Common myeloid progenitor, CD34-positive (primary cell): ENCODE measurements around the gene ZNF892.

Experiments
- CTCF ChIA-PET: fragments of 350-600 bp; sonication (Branson Sonifier 250); formaldehyde crosslinking; loops from one replicate; lab custom pipeline; 2021; ENCODE audit warnings: antibody characterized with exemption; lab: Charles Lee
- POLR2A ChIA-PET: fragments of 350-600 bp; sonication (Branson Sonifier 250); formaldehyde crosslinking; loops from one replicate; lab custom pipeline; 2021; ENCODE audit warnings: antibody characterized with exemption; lab: Charles Lee
- DNase-seq, 3 donors: peaks; one replicate each; pipeline versions ENCODE4 v3.0.0 to v3.0.0-alpha.2; 2013
- H3K27ac ChIP-seq, 2 experiments: 1 replicate in 1 of 2; 2 replicates in 1 of 2; pipeline ENCODE4 v1.7.0; 2013; ENCODE audit warnings: inconsistent platforms in 2 of 2, low read length in 2 of 2, mild to moderate bottlenecking in 2 of 2, low read depth in 1 of 2, moderate library complexity in 1 of 2; ENCODE audit not compliant: severe bottlenecking in 2 of 2, insufficient read depth in 1 of 2, poor library complexity in 1 of 2
- H3K27me3 ChIP-seq, 5 experiments: replicated peaks in 2 of 5; 1 replicate in 3 of 5; 2 replicates in 2 of 5; pipeline versions ENCODE4 v1.6.1 to v1.7.0; 2013; ENCODE audit warnings: low read length in 4 of 5, mild to moderate bottlenecking in 2 of 5, moderate library complexity in 2 of 5, inconsistent platforms in 1 of 5; ENCODE audit not compliant: insufficient read depth in 5 of 5, control insufficient read depth in 4 of 5
- H3K36me3 ChIP-seq, 4 experiments: 1 replicate in 2 of 4; 2 replicates in 2 of 4; pipeline versions ENCODE4 v1.6.1 to v1.7.0; 2013; ENCODE audit warnings: low read length in 3 of 4, control low read depth in 1 of 4, mild to moderate bottlenecking in 1 of 4; ENCODE audit not compliant: control insufficient read depth in 4 of 4, insufficient read depth in 4 of 4
- H3K4me1 ChIP-seq, 4 experiments: 1 replicate in 3 of 4; 2 replicates in 1 of 4; pipeline versions ENCODE4 v1.6.1 to v1.7.1; 2013; ENCODE audit warnings: low read length in 3 of 4, mild to moderate bottlenecking in 3 of 4, control low read depth in 1 of 4, inconsistent platforms in 1 of 4, moderate library complexity in 1 of 4; ENCODE audit not compliant: control insufficient read depth in 4 of 4, insufficient read depth in 4 of 4; ENCODE audit errors: control extremely low read depth in 1 of 4
- H3K4me3 ChIP-seq, 7 experiments: 1 replicate in 4 of 7; 2 replicates in 3 of 7; pipeline versions ENCODE4 v1.5.1 to v1.7.0; 2013; ENCODE audit warnings: mild to moderate bottlenecking in 7 of 7, low read length in 6 of 7, moderate library complexity in 6 of 7, inconsistent platforms in 2 of 7, low read depth in 2 of 7, control low read depth in 1 of 7; ENCODE audit not compliant: insufficient read depth in 4 of 7, control insufficient read depth in 1 of 7; ENCODE audit errors: extremely low read depth in 1 of 7
- H3K9me3 ChIP-seq, 5 experiments: 1 replicate in 4 of 5; 2 replicates in 1 of 5; pipeline versions ENCODE4 v1.6.1 to v1.7.1; 2013; ENCODE audit warnings: low read length in 4 of 5, mild to moderate bottlenecking in 2 of 5, inconsistent platforms in 1 of 5, low read depth in 1 of 5, moderate library complexity in 1 of 5; ENCODE audit not compliant: control insufficient read depth in 4 of 5, insufficient read depth in 2 of 5; ENCODE audit errors: control extremely low read depth in 1 of 5
- WGBS: methylation state at CpG from one replicate; pipeline ENCODE4 v1.1.5; 2013; ENCODE audit not compliant: insufficient coverage; 5-methylcytosine and 5-hydroxymethylcytosine counted together

Gene ZNF892

DNA sequence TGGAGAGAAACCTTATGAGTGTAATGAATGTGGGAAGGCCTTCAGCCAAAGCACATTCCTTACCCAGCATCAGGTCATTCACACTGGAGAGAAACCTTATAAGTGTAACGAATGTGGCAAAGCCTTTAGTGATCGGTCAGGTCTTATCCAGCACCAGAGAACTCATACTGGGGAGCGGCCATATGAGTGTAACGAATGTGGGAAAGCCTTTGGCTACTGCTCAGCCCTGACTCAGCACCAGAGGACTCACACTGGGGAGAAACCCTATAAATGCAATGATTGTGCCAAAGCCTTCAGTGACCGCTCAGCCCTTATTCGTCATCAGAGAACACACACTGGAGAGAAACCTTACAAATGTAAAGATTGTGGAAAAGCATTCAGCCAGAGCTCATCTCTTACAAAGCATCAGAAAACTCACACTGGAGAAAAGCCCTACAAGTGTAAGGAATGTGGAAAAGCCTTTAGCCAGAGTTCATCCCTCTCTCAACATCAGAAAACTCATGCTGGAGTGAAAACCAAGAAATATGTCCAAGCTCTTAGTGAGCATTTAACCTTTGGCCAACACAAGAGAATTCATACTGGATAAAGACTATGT is 7.8 kb downstream of the ZNF892 start:
- no peaks in the 10 kb centered on the region for H3K4me1 ChIP-seq
- H3K4me3 ChIP-seq: no peak overlapping the region
- peaks cover 26 to 95% (median 72%) of the 10 kb centered on the region in 5 experiments for H3K9me3 ChIP-seq
- ChIA-PET CTCF (no interaction called here), POLR2A (no interaction called here)
- H3K36me3 ChIP-seq: peaks cover 39 to 92% (median 49%) of the 10 kb centered on the region in 4 experiments
- 100% methylated on average over 4 of the region's 6 CpGs for WGBS
- DNase-seq: no peak
- H3K27me3 ChIP-seq: no peaks in the 10 kb centered on the region
- no peak overlapping the region for H3K27ac ChIP-seq

DNA sequence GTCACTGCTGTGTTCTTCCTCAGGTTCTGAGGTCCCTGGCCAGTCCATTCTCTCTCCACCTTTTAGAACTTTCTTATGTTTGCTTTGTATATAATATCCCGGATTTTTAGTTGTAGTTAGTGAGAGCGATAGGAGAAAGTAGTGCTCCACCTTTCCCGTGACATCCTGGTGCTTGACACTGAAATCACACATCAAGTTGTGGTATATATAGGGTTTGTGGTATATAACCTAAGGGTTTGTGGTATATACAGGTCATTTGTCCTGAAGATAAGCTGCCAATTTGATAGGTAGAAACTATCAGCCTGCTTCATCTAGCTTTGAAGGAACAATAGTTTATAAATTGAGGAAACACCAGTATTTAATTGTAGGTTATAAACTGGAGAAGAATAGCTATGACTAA is 13.1 kb downstream of the ZNF892 start:
- CTCF ChIA-PET: no interaction called here

GRCh38 chr2:95225658-95226057 is 18.3 kb downstream of the ZNF892 start:
- Histone ChIP-seq H3K9me3 (peaks cover 0 to 66% (median 26%) of the 10 kb centered on the region in 5 experiments), H3K4me1 (no peaks in the 10 kb centered on the region), H3K36me3 (peaks cover 0 to 7% (median 1%) of the 10 kb centered on the region in 4 experiments), H3K4me3 (no peak overlapping the region), H3K27ac (no peak overlapping the region), H3K27me3 (no peaks in the 10 kb centered on the region)
- no peak for DNase-seq
- ChIA-PET POLR2A (no interaction called here), CTCF (no interaction called here)

More for the DNA sequence above, 13.1 kb downstream of the ZNF892 start:
- DNase-seq: no peak
- Histone ChIP-seq H3K27me3 (no peaks in the 10 kb centered on the region), H3K4me1 (no peaks in the 10 kb centered on the region), H3K4me3 (no peak overlapping the region), H3K36me3 (peaks cover 2 to 50% (median 6%) of the 10 kb centered on the region in 4 experiments), H3K27ac (no peak overlapping the region), H3K9me3 (peaks cover 9 to 91% (median 52%) of the 10 kb centered on the region in 5 experiments)
- POLR2A ChIA-PET: no interaction called here
- 100% methylated on average over 1 of the region's 3 CpGs for WGBS

- 65% methylated on average over 2 of the region's 3 CpGs for WGBS
- ChIA-PET CTCF (interaction anchor here (1.0 to 1.7 kb wide), 7 partner anchors 16 to 83 kb away, joined by 3 to 6 read pairs (median 4); no protein-coding TSS in a partner anchor), POLR2A (no interaction called here)
- H3K4me3 ChIP-seq: no peak overlapping the region
- peaks cover 0 to 31% (median 8%) of the 10 kb centered on the region in 5 experiments for H3K9me3 ChIP-seq
- no peaks in the 10 kb centered on the region for H3K4me1 ChIP-seq
- DNase-seq: peak; percentile 52 to 67 (median 65)
- H3K27ac ChIP-seq: no peak overlapping the region
- H3K36me3 ChIP-seq: no peaks in the 10 kb centered on the region
- H3K27me3 ChIP-seq: no peaks in the 10 kb centered on the region
Observed at GRCh38 chr2:95231723-95232122, 24.4 kb downstream of the ZNF892 start.

GRCh38 chr2:95232232-95232631 is 24.9 kb downstream of the ZNF892 start:
- Histone ChIP-seq H3K27me3 (no peaks in the 10 kb centered on the region), H3K4me1 (no peaks in the 10 kb centered on the region), H3K4me3 (no peak overlapping the region), H3K27ac (no peak overlapping the region), H3K36me3 (no peaks in the 10 kb centered on the region), H3K9me3 (peaks cover 0 to 30% (median 8%) of the 10 kb centered on the region in 5 experiments)
- DNase-seq: no peak
- WGBS: no CpG with 5 or more reads among the region's 1 CpG
- POLR2A ChIA-PET: no interaction called here
- CTCF ChIA-PET: interaction anchor here (1.0 to 1.5 kb wide), 2 partner anchors 32 to 81 kb away, joined by 3 to 6 read pairs; no protein-coding TSS in a partner anchor

GRCh38 chr2:95234286-95234785 is 27.0 kb downstream of the ZNF892 start:
- no peak for DNase-seq
- CTCF ChIA-PET: no interaction called here
- POLR2A ChIA-PET: no interaction called here
- 89% methylated on average over 3 of the region's 5 CpGs for WGBS
- no peak overlapping the region for H3K4me3 ChIP-seq
- H3K27ac ChIP-seq: no peak overlapping the region
- H3K27me3 ChIP-seq: no peaks in the 10 kb centered on the region
- H3K9me3 ChIP-seq: peaks cover 0 to 31% (median 4%) of the 10 kb centered on the region in 5 experiments
- H3K4me1 ChIP-seq: no peaks in the 10 kb centered on the region
- H3K36me3 ChIP-seq: no peaks in the 10 kb centered on the region

GRCh38 chr2:95234816-95235215 is 27.5 kb downstream of the ZNF892 start:
- H3K4me1 ChIP-seq: no peaks in the 10 kb centered on the region
- no peak overlapping the region for H3K27ac ChIP-seq
- no peak for DNase-seq
- no peak overlapping the region for H3K4me3 ChIP-seq
- no peaks in the 10 kb centered on the region for H3K36me3 ChIP-seq
- no peaks in the 10 kb centered on the region for H3K27me3 ChIP-seq
- POLR2A ChIA-PET: no interaction called here
- H3K9me3 ChIP-seq: peaks cover 0 to 32% (median 4%) of the 10 kb centered on the region in 5 experiments
- CTCF ChIA-PET: no interaction called here
- 100% methylated on average over 3 of the region's 3 CpGs for WGBS
